UCSD-AML1 (cell line): ENCODE results near the gene ZNF584.
A peak's percentile ranks its signal among the peaks of the same experiment; 100 is the strongest.
"Not testable (repeated sequence)": the region's sequence is repeated elsewhere in the genome, so short reads cannot be mapped to it uniquely, and the experiment has no call there.

Experiments used
- DNase-seq: peaks from one replicate; lab custom pipeline; 2025; ENCODE audit not compliant: unreplicated experiment; lab: John Stamatoyannopoulos, UW

ZNF584 gene

GRCh38 chr19:58403920-58404478, 4.5 kb upstream of the ZNF584 start:
- not testable (repeated sequence) for DNase-seq

DNA sequence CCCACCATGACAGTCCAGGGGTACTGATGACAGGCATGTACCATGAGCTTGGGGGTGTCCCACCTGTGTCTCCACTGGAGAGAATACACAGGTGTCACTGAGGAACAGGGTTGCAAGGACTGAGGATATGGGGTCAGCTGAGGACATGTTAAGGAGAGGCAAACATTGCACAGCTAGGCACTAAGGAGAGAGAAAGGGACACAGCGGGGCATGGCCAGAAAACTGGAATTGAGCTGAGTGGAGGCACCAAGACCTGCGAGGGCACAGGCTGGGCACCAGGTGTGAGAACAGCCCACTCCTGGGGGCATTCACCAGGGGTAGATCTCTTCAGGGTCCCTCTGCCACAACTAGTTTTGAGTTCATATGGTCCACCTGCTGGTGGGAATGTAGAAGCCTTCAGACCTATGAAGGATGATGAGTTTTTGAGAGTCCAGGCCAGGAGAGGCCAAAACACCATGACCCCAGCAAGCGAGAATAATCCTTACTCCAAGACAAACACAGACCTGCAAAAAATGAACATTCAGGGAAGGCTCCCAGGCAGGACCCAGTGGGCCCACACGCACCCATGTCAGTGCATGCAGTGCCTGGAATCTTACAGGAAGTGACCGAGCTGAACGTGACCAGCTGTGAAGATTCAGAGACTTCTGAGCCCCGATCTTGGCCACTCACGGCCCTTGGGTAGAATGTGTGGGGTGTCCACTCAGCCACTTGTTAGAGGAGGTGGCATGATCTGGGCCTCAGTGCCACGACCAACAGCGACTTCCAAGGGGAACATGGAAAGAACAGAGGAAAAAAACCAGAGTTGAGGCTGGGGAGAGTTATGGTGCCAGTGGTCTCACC, 1.4 kb upstream of the ZNF584 start:
- DNase-seq = no peak

- DNase-seq = no peak
These were observed 744 bp upstream of the ZNF584 start for GRCh38 chr19:58407658-58408151.

DNA sequence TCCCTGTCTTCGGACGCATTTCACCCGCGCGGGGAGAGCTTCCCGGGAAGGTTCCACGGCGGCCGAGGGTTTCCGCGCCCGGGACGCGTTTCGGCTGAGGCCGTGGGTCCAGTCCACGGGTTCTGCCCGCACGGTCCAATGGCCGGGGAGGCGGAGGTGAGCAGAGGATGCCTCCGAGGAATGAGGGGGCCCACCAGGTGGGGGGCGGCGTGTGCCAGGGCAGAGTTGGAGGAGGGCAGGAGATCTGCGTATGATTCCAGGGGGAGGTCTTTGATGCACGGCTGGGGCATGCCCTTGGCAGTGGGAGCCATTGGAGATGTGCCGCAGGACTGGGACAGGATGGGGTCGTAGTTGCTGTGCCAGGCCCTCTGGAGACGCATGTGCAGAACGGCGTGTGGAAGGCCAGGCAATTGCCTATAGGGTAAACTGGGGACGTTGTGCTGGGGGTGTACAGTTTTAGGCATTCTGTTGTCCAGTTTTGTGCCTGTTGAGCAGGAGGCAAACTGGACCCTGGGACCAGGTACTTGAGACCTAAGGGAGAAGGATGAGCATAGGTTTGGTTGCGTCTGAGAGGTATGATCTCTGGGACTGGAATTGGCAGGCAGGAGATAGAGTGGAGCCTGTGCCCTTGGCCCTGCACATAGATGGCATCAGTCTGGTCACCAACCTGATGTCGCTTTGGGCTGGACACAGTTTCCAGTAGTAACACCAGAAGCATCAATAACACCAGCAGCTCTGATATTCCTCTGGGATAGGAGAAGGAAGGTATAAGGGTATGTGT, 751 bp downstream of the ZNF584 start:
- DNase-seq = peak; percentile 46

GRCh38 chr19:58416604-58417003, 8.2 kb downstream of the ZNF584 start:
- no peak for DNase-seq

DNA sequence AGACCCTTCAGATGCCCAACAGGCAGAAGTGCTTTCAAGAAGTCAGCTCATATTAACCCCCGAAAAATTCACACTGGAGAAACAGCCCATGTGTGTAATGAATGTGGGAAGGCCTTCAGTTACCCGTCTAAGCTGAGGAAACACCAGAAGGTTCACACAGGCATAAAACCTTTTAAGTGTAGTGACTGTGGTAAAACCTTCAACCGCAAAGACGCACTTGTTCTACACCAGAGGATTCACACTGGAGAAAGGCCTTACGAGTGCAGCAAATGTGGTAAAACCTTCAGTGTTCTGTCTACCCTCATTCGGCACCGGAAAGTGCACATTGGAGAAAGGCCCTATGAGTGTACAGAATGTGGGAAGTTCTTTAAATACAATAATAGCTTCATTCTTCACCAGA, 8.6 kb downstream of the ZNF584 start:
- no peak for DNase-seq

DNA sequence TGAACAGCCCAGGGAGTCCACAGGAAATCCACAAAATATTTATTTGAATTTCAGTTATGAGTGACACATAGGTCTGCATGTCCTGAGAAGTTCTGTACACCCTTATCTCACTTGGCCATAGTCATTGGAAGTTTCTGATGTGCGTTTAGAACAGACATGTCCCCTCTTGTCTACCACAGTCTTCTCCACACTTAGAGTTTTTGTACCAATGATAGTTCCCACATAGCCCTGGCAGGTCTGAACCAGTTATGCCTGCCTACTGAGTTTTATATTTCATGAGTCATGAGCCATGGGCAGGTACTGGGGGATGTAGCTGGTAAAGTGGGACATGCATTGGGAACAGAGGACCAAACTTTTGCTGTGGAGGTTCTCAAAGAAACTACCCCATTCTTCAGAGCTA, 20.2 kb downstream of the ZNF584 start:
- no peak for DNase-seq

GRCh38 chr19:58429745-58430144, 21.3 kb downstream of the ZNF584 start:
- no peak for DNase-seq

GRCh38 chr19:58434217-58434616, 25.8 kb downstream of the ZNF584 start:
- DNase-seq = no peak

GRCh38 chr19:58439576-58440554, 31.4 kb downstream of the ZNF584 start, which contains the start of gene ZNF132:
ZNF132 (minus strand) TSS chr19:58440153; CDS start chr19:58439821, 332 bp downstream.
- peak; percentile 89 for DNase-seq

DNA sequence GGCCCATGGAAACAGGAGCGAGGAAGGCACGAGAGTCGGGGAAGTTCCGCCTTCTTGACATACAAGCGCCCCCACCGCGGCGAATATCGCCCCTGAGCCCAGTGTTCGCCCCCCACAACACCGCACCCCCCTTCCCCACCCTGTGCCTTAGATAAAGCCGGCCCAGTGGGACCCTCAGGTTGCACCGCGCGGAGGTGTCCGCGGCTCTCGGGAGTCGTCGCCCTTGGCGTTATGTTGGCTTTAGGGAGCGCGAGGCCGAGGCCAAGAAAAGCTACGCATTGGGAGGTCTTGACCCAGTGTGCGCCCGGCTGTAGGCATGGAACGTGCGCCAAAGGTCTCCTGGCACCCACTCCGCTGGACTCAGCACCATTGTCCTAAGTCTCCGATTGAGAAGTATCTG, 32.1 kb downstream of the ZNF584 start:
- no peak for DNase-seq

DNA sequence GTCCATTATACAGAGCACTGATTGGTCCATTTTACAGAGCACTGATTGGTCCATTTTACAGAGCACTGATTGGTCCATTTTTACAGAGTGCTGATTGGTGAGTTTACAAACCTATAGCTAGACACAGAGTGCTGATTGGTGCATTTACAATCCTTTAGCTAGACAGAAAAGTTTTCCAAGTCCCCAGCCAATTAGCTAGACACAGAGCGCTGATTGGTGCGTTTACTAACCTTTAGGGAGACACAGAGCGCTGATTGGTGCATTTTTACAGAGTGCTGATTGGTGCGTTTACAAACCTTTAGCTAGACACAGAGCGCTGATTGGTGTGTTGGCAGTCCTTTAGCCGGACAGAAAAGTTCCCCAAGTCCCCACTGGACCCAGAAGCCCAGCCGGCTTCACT, 34.5 kb downstream of the ZNF584 start:
- DNase-seq = not testable (repeated sequence)

- DNase-seq = not testable (repeated sequence)
These were observed 40.4 kb downstream of the ZNF584 start for GRCh38 chr19:58448860-58449259.

DNA sequence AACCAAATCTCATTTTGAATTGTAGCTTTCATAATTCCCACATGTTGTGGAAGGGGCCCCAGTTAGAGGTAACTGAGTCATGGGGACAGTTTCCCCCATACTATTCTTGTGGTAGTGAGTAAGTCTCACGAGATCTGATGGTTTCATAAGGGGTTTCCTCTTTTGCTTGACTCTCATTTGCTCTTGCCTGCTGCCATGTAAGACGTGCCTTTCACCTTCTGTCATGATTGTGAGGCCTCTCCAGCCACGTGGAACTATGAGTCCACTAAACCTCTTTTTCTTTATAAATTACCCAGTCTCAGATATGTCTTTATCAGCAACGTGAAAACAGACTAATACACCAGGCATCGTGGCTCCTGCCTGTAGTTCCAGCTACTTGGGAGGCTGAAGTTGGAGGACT, 41.5 kb downstream of the ZNF584 start:
- not testable (repeated sequence) for DNase-seq

DNA sequence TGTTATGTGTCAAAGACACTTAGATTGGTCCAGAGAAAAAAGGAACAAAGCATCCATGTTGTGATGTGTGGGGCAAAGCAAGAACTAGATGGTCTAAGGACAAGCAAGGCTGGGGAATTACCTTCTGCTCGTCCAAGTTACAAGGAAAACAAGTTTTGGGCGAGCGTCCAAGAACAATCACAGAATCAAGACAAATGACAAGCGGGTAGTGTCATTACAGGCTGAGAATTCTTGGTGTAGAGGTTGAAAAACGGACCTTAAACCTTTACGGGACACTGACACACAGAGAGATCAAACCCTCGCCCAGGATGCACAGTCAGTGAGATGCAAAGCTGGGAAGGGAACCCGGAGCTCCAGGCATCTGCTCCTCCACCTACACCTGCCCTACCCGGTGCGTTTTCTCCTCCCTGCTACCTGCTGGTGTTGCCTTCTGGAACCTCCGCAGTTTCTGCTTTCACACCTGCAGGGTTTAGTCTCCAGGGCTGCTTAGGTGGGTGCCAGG, 42.5 kb downstream of the ZNF584 start:
- no peak for DNase-seq

- peak; percentile 96 for DNase-seq
These were observed 43.1 kb downstream of the ZNF584 start, which contains the start of gene ZNF324B for GRCh38 chr19:58451358-58452101. ZNF324B (plus strand) TSS chr19:58451622; CDS start chr19:58453702, 2,080 bp downstream.

- DNase-seq = no peak
These were observed 45.3 kb downstream of the ZNF584 start for GRCh38 chr19:58453743-58454142.

GRCh38 chr19:58455306-58455705, 46.9 kb downstream of the ZNF584 start:
- DNase-seq = no peak

DNA sequence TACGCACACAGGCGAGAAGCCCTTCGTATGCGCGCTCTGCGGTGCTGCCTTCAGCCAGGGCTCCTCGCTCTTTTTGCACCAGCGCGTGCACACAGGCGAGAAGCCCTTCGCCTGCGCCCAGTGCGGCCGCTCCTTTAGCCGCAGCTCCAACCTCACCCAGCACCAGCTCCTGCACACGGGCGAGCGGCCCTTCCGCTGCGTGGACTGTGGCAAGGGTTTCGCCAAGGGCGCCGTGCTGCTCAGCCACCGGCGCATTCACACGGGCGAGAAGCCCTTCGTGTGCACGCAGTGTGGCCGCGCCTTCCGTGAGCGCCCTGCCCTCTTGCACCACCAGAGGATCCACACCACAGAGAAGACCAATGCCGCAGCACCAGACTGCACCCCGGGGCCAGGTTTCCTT, 47.7 kb downstream of the ZNF584 start:
- no peak for DNase-seq
